ENCODE measurements around the gene FAM83F.

FAM83F gene

GRCh38 chr22:39956932-39957664 lies 37.7 kb upstream of the FAM83F start (continued):
- no peak for TF ChIP-seq TSHZ2 (CRISPR knock-in tag; IDR thresholded peaks at IDR 0.05)

GRCh38 chr22:39958009-39958711 lies 36.6 kb upstream of the FAM83F start:
- no peak for TF ChIP-seq RARB (CRISPR knock-in tag; IDR thresholded peaks at IDR 0.05)
- no peak for TF ChIP-seq ZNF8 (CRISPR knock-in tag; IDR thresholded peaks at IDR 0.05)
- TF ChIP-seq ISL1 (CRISPR knock-in tag; IDR thresholded peaks at IDR 0.05) = no peak
- no peak for TF ChIP-seq POU6F1 (CRISPR knock-in tag; IDR thresholded peaks at IDR 0.05; ENCODE audit: borderline replicate concordance, low read depth)
- TF ChIP-seq ZNF70 (CRISPR knock-in tag; IDR thresholded peaks at IDR 0.05) = no peak
- TF ChIP-seq SNAI2 (CRISPR knock-in tag; IDR thresholded peaks at IDR 0.05) = no peak
- TF ChIP-seq PPARA (CRISPR knock-in tag; IDR thresholded peaks at IDR 0.05; ENCODE audit: borderline replicate concordance) = no peak
- no peak for TF ChIP-seq TSHZ2 (CRISPR knock-in tag; IDR thresholded peaks at IDR 0.05)
- no peak for TF ChIP-seq ZFP30 (CRISPR knock-in tag; IDR thresholded peaks at IDR 0.05)
- TF ChIP-seq CSRNP3 (CRISPR knock-in tag; IDR thresholded peaks at IDR 0.05) = no peak
- no peak for TF ChIP-seq ZC3H10 (CRISPR knock-in tag; IDR thresholded peaks at IDR 0.05)
- TF ChIP-seq PATZ1 (CRISPR knock-in tag; IDR thresholded peaks at IDR 0.05; ENCODE audit: borderline replicate concordance) = no peak
- TF ChIP-seq OSR1 (CRISPR knock-in tag; IDR thresholded peaks at IDR 0.05) = no peak
- no peak for TF ChIP-seq GLIS3 (CRISPR knock-in tag; IDR thresholded peaks at IDR 0.05)
- TF ChIP-seq ZNF565 (CRISPR knock-in tag; conservative IDR thresholded peaks at IDR 0.05; ENCODE audit: low read depth) = no peak
- no peak for TF ChIP-seq ESRRG (CRISPR knock-in tag; IDR thresholded peaks at IDR 0.05)
- TF ChIP-seq CSDC2 (CRISPR knock-in tag; IDR thresholded peaks at IDR 0.05) = no peak
- no peak for ATAC-seq
